ENCODE data around the gene IGHMBP2. TPM values are rescaled to one million over a fixed set of nuclear protein-coding genes. Genes with fewer than 3 reads are reported as not detected.
A peak's percentile ranks its signal among the peaks of the same experiment; 100 is the strongest.
"Not testable (repeated sequence)": the region's sequence is repeated elsewhere in the genome, so short reads cannot be mapped to it uniquely, and the experiment has no call there.

IGHMBP2 gene
- total RNA-seq, 1 experiment from 2014 or later = 49.1 TPM

GRCh38 chr11:68855205-68855981, 48.3 kb upstream of the IGHMBP2 start:
- ChIA-PET CTCF (no interaction called here), POLR2A (no interaction called here)
- H3K27me3 ChIP-seq (replicated peaks; ENCODE audit: control insufficient read depth, insufficient read depth, low read length) = no peaks in the 10 kb centered on the region
- H3K4me1 Mint-ChIP-seq (ENCODE audit: low read depth, unreplicated experiment) = peaks cover 13% of the 10 kb centered on the region
- no peaks in the 10 kb centered on the region for H3K27me3 Mint-ChIP-seq (ENCODE audit: insufficient read depth, unreplicated experiment)
- H3K36me3 Mint-ChIP-seq (ENCODE audit: insufficient read depth, unreplicated experiment) = peaks cover 6% of the 10 kb centered on the region
- H3K9me3 ChIP-seq = 0 out of 2 replicates have a peak, but pooled peaks cover 3% of the 10 kb centered on the region
- H3K4me3 Mint-ChIP-seq (ENCODE audit: unreplicated experiment) = no peak overlapping the region
- DNase-seq = no peak
- H3K27ac Mint-ChIP-seq (ENCODE audit: unreplicated experiment) = no peak overlapping the region
- no peak overlapping the region for H3K4me3 ChIP-seq (ENCODE audit: low read depth, low read length)
- no TSS peak for BruUV-seq (replicated peaks)
- TF ChIP-seq CTCF (IDR thresholded peaks at IDR 0.05; ENCODE audit: insufficient read depth in 1 of 2, low read depth in 1 of 2, low read length in 1 of 2, severe bottlenecking in 1 of 2, unreplicated experiment in 1 of 2) = no peak
- no peaks in the 10 kb centered on the region for H3K9me3 Mint-ChIP-seq (ENCODE audit: unreplicated experiment)
- intact Hi-C loops (cut with micrococcal nuclease; ENCODE audit: unreplicated experiment) = loop anchor here (5.0 kb wide), 1 partner anchor 223 kb away; no protein-coding TSS in a partner anchor
- peaks cover 20% of the 10 kb centered on the region for H3K4me1 ChIP-seq
- no peaks in the 10 kb centered on the region for H3K36me3 ChIP-seq (ENCODE audit: control insufficient read depth, insufficient read depth, low read length)

- H3K36me3 Mint-ChIP-seq (ENCODE audit: insufficient read depth, unreplicated experiment); H3K27me3 ChIP-seq (replicated peaks; ENCODE audit: control insufficient read depth, insufficient read depth, low read length); H3K4me3 Mint-ChIP-seq (ENCODE audit: unreplicated experiment); H3K9me3 ChIP-seq; H3K4me3 ChIP-seq (ENCODE audit: low read depth, low read length); BruUV-seq (replicated peaks); H3K36me3 ChIP-seq (ENCODE audit: control insufficient read depth, insufficient read depth, low read length); H3K27me3 Mint-ChIP-seq (ENCODE audit: insufficient read depth, unreplicated experiment); H3K9me3 Mint-ChIP-seq (ENCODE audit: unreplicated experiment); POLR2A ChIA-PET; DNase-seq: not testable (repeated sequence)
- Mint-ChIP-seq H3K4me1 (ENCODE audit: low read depth, unreplicated experiment) (peaks cover 13% of the 10 kb centered on the region), H3K27ac (ENCODE audit: unreplicated experiment) (peak overlapping the region; percentile 77)
- CTCF ChIA-PET = interaction anchor here (0.7 kb wide), 1 partner anchor 554 kb away, joined by 4 read pairs; no protein-coding TSS in a partner anchor
- peaks cover 20% of the 10 kb centered on the region for H3K4me1 ChIP-seq
- intact Hi-C loops (cut with micrococcal nuclease; ENCODE audit: unreplicated experiment) = loop anchor here (1.0 to 5.0 kb wide), 2 partner anchors 17 to 224 kb away; no protein-coding TSS in a partner anchor
These were observed 47.2 kb upstream of the IGHMBP2 start for GRCh38 chr11:68856425-68857030.

GRCh38 chr11:68857037-68857586, 46.6 kb upstream of the IGHMBP2 start:
- no peak for DNase-seq
- peaks cover 20% of the 10 kb centered on the region for H3K4me1 ChIP-seq
- CTCF ChIA-PET = no interaction called here
- peaks cover 6% of the 10 kb centered on the region for H3K36me3 Mint-ChIP-seq (ENCODE audit: insufficient read depth, unreplicated experiment)
- no peak for TF ChIP-seq CTCF (IDR thresholded peaks at IDR 0.05; ENCODE audit: insufficient read depth in 1 of 2, low read depth in 1 of 2, low read length in 1 of 2, severe bottlenecking in 1 of 2, unreplicated experiment in 1 of 2)
- POLR2A ChIA-PET = no interaction called here
- no peak overlapping the region for H3K4me3 ChIP-seq (ENCODE audit: low read depth, low read length)
- intact Hi-C loops (cut with micrococcal nuclease; ENCODE audit: unreplicated experiment) = loop anchor here (1.0 to 5.0 kb wide), 2 partner anchors 18 to 225 kb away; no protein-coding TSS in a partner anchor
- no peaks in the 10 kb centered on the region for H3K9me3 Mint-ChIP-seq (ENCODE audit: unreplicated experiment)
- peak overlapping the region; percentile 77 for H3K27ac Mint-ChIP-seq (ENCODE audit: unreplicated experiment)
- no peaks in the 10 kb centered on the region for H3K36me3 ChIP-seq (ENCODE audit: control insufficient read depth, insufficient read depth, low read length)
- no TSS peak for BruUV-seq (replicated peaks)
- H3K9me3 ChIP-seq = 0 out of 2 replicates have a peak, but pooled peaks cover 3% of the 10 kb centered on the region
- no peaks in the 10 kb centered on the region for H3K27me3 ChIP-seq (replicated peaks; ENCODE audit: control insufficient read depth, insufficient read depth, low read length)
- H3K4me3 Mint-ChIP-seq (ENCODE audit: unreplicated experiment) = peak overlapping the region; percentile 15
- peaks cover 13% of the 10 kb centered on the region for H3K4me1 Mint-ChIP-seq (ENCODE audit: low read depth, unreplicated experiment)
- H3K27me3 Mint-ChIP-seq (ENCODE audit: insufficient read depth, unreplicated experiment) = no peaks in the 10 kb centered on the region

All from Caco-2 (cell line).